A549 treated with AZD2906 at 1 μM for 4 hours (cell line): ENCODE measurements around the gene ZNG1F. TPM values are rescaled to one million over a fixed set of nuclear protein-coding genes. Genes with fewer than 3 reads are reported as not detected.

Experiments
- total RNA-seq: library from RNA; stranded (reverse); fragments of 200-300 nt; extraction: Qiagen RNA extraction; gene quantifications from 5 replicates; pipeline ENCODE4 v1.2.3, GENCODE V29; 2022

Gene ZNG1F
- total RNA-seq, result 15.4 to 28.1 TPM (median 23.8 TPM) in 5 replicates

GRCh38 chr9:41189217-41189616 is at the start of gene ZNG1F:
Gene ZNG1F (minus strand): TSS chr9:41189317. CDS start chr9:41189258, 59 bp downstream.

GRCh38 chr9:41128581-41128980 is 60.5 kb downstream of the ZNG1F start, which contains the start of gene FOXD4L6:
Gene FOXD4L6 (minus strand): TSS chr9:41128681. CDS start chr9:41128383, 298 bp downstream.

Other genes with a start within 250 kb of the ZNG1F start
- 0.06 to 0.09 TPM in 2 of 5 replicates, not detected in the others for gene FOXD4L6, start 60.6 kb downstream of the ZNG1F start, total RNA-seq